Measurements from ENCODE around the gene SFMBT1. TPM values are rescaled to one million over a fixed set of nuclear protein-coding genes. Genes with fewer than 3 reads are reported as not detected.

The SFMBT1 gene
- total RNA-seq, 1 donor from 2014 or later: 17.3 TPM

DNA sequence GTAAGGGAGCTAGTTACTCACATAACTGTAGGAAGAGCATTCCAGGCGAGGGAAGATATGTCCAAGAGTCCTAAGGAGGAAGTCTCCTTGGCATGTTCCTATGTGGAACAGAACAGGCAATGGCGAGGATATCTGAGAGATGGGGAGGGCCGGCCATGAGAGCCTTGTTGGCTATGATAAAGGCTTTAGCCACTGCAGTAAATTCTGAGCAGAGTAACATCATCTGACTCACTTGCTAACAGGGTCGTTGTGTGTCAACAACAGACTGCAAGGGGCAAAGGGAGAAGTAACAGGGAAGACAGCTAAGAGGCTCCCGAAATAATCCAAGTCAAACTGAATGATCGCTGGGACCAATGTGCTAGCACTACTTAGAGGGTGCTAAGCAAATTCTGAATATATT lies 21.6 kb downstream of the SFMBT1 start:
- ATAC-seq (no peak), DNase-seq (no peak)
- no peak overlapping the region for H3K27ac ChIP-seq
- intact Hi-C loops (cut with DNase I): no loop called here
- TF ChIP-seq CTCF (IDR thresholded peaks at IDR 0.05): no peak
- no peaks in the 10 kb centered on the region for H3K4me1 ChIP-seq
- no peaks in the 10 kb centered on the region for H3K9me3 ChIP-seq
- H3K27me3 ChIP-seq (ENCODE audit: low read depth): no peaks in the 10 kb centered on the region
- H3K4me3 ChIP-seq: no peak overlapping the region
- H3K36me3 ChIP-seq: no peaks in the 10 kb centered on the region

DNA sequence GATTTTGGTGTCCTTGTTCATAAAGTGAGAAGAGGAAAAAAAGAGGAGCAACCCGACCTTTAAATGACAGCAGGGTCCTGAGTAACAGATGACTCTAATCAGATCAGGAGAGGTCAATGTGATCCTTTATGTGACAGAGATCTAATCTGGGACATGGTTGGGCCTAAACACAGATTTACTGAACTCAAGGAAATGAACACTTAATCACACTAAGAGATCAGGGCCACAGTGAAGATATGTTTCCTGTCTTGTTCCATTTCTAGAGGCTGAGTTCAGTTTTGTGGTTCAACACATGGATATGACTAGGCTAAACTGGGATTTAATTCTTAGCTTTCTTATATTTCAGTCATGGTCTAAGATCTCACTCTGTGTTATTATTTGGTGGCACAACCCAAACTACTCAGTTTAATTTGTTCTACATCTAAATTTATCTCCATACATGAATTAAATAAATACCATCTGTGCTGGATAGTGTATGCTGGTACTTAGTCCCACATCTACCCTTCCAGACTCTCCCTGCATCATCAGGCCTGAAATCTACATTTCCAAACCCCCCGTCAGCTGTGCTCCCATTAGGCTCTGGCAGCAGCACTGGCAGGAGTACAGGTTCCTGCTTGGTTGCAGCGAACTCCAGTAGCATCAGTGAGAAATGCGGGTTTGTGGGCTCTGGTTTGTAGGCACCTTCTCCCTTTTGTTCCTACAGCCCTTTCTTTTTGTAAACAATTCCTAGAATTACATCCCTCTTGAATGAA lies 22.6 kb downstream of the SFMBT1 start:
- ATAC-seq: no peak
- Histone ChIP-seq H3K4me1 (no peaks in the 10 kb centered on the region), H3K27ac (no peak overlapping the region), H3K4me3 (no peak overlapping the region), H3K36me3 (no peaks in the 10 kb centered on the region), H3K9me3 (no peaks in the 10 kb centered on the region), H3K27me3 (ENCODE audit: low read depth) (no peaks in the 10 kb centered on the region)
- no peak for DNase-seq
- intact Hi-C loops (cut with DNase I): no loop called here
- TF ChIP-seq CTCF (IDR thresholded peaks at IDR 0.05): no peak

- DNase-seq (no peak), ATAC-seq (no peak)
- TF ChIP-seq CTCF (IDR thresholded peaks at IDR 0.05): no peak
Measured at GRCh38 chr3:53022647-53023046, 23.2 kb downstream of the SFMBT1 start.

DNA sequence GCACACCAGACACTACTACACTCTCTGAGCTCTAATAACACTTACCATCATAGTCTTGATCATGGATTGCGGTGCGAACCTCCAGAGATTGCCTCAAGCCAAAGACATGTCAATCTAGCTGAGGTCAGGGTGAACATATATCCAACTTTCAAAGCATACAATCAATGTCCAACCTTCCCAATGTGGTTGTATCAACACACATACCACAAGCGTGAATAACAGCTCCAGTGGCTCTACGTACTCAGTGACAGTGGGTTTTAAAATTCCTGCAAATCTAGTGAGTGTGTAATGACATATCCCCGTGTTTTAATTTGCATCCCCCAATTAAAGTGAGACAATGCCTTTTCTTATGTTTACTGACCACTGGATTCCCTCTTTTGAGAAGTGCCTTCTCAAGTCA lies 29.6 kb downstream of the SFMBT1 start:
- intact Hi-C loops (cut with DNase I): no loop called here
- Histone ChIP-seq H3K4me1 (no peaks in the 10 kb centered on the region), H3K4me3 (no peak overlapping the region), H3K9me3 (no peaks in the 10 kb centered on the region), H3K36me3 (no peaks in the 10 kb centered on the region), H3K27me3 (ENCODE audit: low read depth) (no peaks in the 10 kb centered on the region), H3K27ac (no peak overlapping the region)
- TF ChIP-seq CTCF (IDR thresholded peaks at IDR 0.05): no peak
- DNase-seq: no peak
- no peak for ATAC-seq

More at GRCh38 chr3:53022647-53023046, 23.2 kb downstream of the SFMBT1 start:
- Histone ChIP-seq H3K27me3 (ENCODE audit: low read depth) (no peaks in the 10 kb centered on the region), H3K4me3 (no peak overlapping the region), H3K9me3 (no peaks in the 10 kb centered on the region), H3K36me3 (no peaks in the 10 kb centered on the region), H3K27ac (no peak overlapping the region), H3K4me1 (no peaks in the 10 kb centered on the region)
- intact Hi-C loops (cut with DNase I): no loop called here

DNA sequence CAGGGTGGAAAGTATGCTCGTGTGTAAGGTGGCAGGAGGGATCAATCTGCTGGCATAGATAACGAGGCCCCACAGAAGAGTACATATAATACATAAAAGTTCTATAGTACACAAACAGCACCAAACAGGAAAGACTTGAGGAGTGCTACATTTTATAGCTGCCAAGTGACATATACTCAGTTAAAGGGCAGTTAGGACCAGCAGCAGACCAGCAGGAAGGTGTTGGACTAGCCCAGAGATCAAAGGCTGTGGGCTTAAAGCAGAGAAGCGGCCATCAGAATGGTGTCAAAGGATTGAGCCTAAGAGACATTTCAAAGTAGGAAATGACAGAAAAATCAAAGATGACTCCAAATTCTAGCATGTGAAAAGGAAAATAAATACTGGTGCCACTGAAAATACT lies 34.5 kb downstream of the SFMBT1 start:
- H3K4me3 ChIP-seq: no peak overlapping the region
- no peak for TF ChIP-seq CTCF (IDR thresholded peaks at IDR 0.05)
- intact Hi-C loops (cut with DNase I): no loop called here
- no peaks in the 10 kb centered on the region for H3K4me1 ChIP-seq
- DNase-seq (no peak), ATAC-seq (no peak)
- no peaks in the 10 kb centered on the region for H3K27me3 ChIP-seq (ENCODE audit: low read depth)
- H3K36me3 ChIP-seq: no peaks in the 10 kb centered on the region
- H3K9me3 ChIP-seq: no peaks in the 10 kb centered on the region
- no peak overlapping the region for H3K27ac ChIP-seq

Measured in lower lobe of right lung (tissue), 2 donors.